ENCODE results near the gene NUTM2D.
"Not testable (repeated sequence)": the region's sequence is repeated elsewhere in the genome, so short reads cannot be mapped to it uniquely, and the experiment has no call there.

- not testable (repeated sequence) for TF ChIP-seq CTCF (IDR thresholded peaks at IDR 0.05); POLR2A (IDR thresholded peaks at IDR 0.05; ENCODE audit: low read depth); EP300 (IDR thresholded peaks at IDR 0.05); POLR2AphosphoS5 (IDR thresholded peaks at IDR 0.05)
These were observed 28.3 kb downstream of the NUTM2D start for GRCh38 chr10:87385762-87386360.
